T-cell (primary cell): Measurements from ENCODE around the gene VIL1. TPM values are rescaled to one million over a fixed set of nuclear protein-coding genes. Genes with fewer than 3 reads are reported as not detected.

Source experiments
- ATAC-seq, 4 experiments: fragments of 200-7000 bp in 3 of 4; fragments of 150-1000 bp in 1 of 4; cut with Tn5 transposase; replicated peaks in 1 of 4; 1 replicate in 3 of 4; 2 replicates in 1 of 4; pipeline ENCODE4 v1.10.0; 2021; ENCODE audit warnings: moderate library complexity in 3 of 4, mild to moderate bottlenecking in 2 of 4, moderate number of reproducible peaks in 1 of 4
- CTCF ChIA-PET, 2 donors: fragments of 300-600 bp; sonication (Branson Sonifier 250); formaldehyde crosslinking; loops; one replicate each; lab custom pipeline; 2022; ENCODE audit warnings: antibody characterized with exemption in 2 of 2; lab: Charles Lee
- POLR2A ChIA-PET, 2 donors: fragments of 300-600 bp; sonication (Branson Sonifier 250); formaldehyde crosslinking; loops; one replicate each; lab custom pipeline; 2022; ENCODE audit warnings: antibody characterized with exemption in 2 of 2; lab: Charles Lee
- DNase-seq, 35 experiments: peaks; one replicate each; pipeline versions ENCODE4 v3.0.0 to v3.0.0-alpha.2; 2013 to 2023
- H3K27ac ChIP-seq: one replicate; pipeline ENCODE4 v1.5.1; 2013; ENCODE audit warnings: low read length
- H3K27me3 ChIP-seq, 2 experiments: replicated peaks in 1 of 2; 1 replicate in 1 of 2; 2 replicates in 1 of 2; pipeline versions ENCODE4 v1.6.1 to v1.7.0; 2013; ENCODE audit warnings: low read length in 1 of 2, mixed read lengths in 1 of 2; ENCODE audit not compliant: control insufficient read depth in 2 of 2, insufficient read depth in 2 of 2; ENCODE audit errors: extremely low read depth in 1 of 2
- H3K36me3 ChIP-seq, 2 donors: 1 replicate in 1 of 2; 2 replicates in 1 of 2; pipeline versions ENCODE4 v1.6.1 to v1.7.0; 2013; ENCODE audit warnings: low read length in 1 of 2; ENCODE audit not compliant: control insufficient read depth in 2 of 2, insufficient read depth in 1 of 2; ENCODE audit errors: extremely low read depth in 1 of 2
- H3K4me1 ChIP-seq, 2 experiments: 1 replicate in 1 of 2; 2 replicates in 1 of 2; pipeline versions ENCODE4 v1.6.1 to v1.7.0; 2013; ENCODE audit warnings: low read length in 2 of 2, mixed read lengths in 1 of 2; ENCODE audit not compliant: insufficient read depth in 2 of 2, control insufficient read depth in 1 of 2; ENCODE audit errors: extremely low read depth in 1 of 2
- H3K4me3 ChIP-seq, 2 donors: 1 replicate in 1 of 2; 2 replicates in 1 of 2; pipeline versions ENCODE4 v1.5.1 to v1.7.0; 2013; ENCODE audit warnings: mild to moderate bottlenecking in 2 of 2, low read length in 1 of 2, moderate library complexity in 1 of 2; ENCODE audit not compliant: control insufficient read depth in 1 of 2; ENCODE audit errors: extremely low read depth in 1 of 2
- H3K9me3 ChIP-seq: 2 replicates; pipeline ENCODE4 v1.7.0; 2013
- H3K27ac Mint-ChIP-seq, 2 donors: one replicate each; pipeline ENCODE4 v1.8.0; 2020 to 2021; ENCODE audit warnings: mild to moderate bottlenecking in 2 of 2, mixed read lengths in 2 of 2
- H3K27me3 Mint-ChIP-seq, 2 donors: one replicate each; pipeline ENCODE4 v1.8.0; 2021 to 2022; ENCODE audit warnings: mixed read lengths in 2 of 2
- H3K36me3 Mint-ChIP-seq: one replicate; pipeline ENCODE4 v1.8.0; 2021; ENCODE audit warnings: mixed read lengths
- H3K4me1 Mint-ChIP-seq, 3 donors: one replicate each; pipeline ENCODE4 v1.8.0; 2020 to 2022; ENCODE audit warnings: mixed read lengths in 3 of 3, mild to moderate bottlenecking in 1 of 3
- H3K4me3 Mint-ChIP-seq, 3 donors: one replicate each; pipeline ENCODE4 v1.8.0; 2020 to 2022; ENCODE audit warnings: mild to moderate bottlenecking in 3 of 3, mixed read lengths in 3 of 3, moderate library complexity in 3 of 3
- H3K9me3 Mint-ChIP-seq, 3 donors: one replicate each; pipeline ENCODE4 v1.8.0; 2020 to 2022; ENCODE audit warnings: mixed read lengths in 3 of 3
- WGBS: methylation state at CpG from one replicate; pipeline ENCODE4 v1.1.5; 2013; ENCODE audit warnings: missing lambda C conversion rate; ENCODE audit not compliant: insufficient coverage; 5-methylcytosine and 5-hydroxymethylcytosine counted together
- total RNA-seq, 35 experiments: library from RNA in 6 of 35; stranded (reverse) in 6 of 35; fragments of 120-200 nt in 1 of 35; gene quantifications; one replicate each; pipeline versions ENCODE4 v1.2.1 to v1.2.4 and lab custom pipeline; 2013 to 2026

VIL1 gene
- total RNA-seq, 5 donors from 2014 or later (not counting 1 experiment from before 2014, with no cell fraction given), result 0.23 to 0.67 (median 0.51) TPM

GRCh38 chr2:218387369-218388194 lies 31.3 kb upstream of the VIL1 start:
- Mint-ChIP-seq H3K9me3 (no peaks in the 10 kb centered on the region), H3K4me1 (peaks cover 5 to 9% (median 7%) of the 10 kb centered on the region in 3 donors), H3K27me3 (peaks cover 0 to 5% of the 10 kb centered on the region in 2 donors), H3K27ac (no peak overlapping the region), H3K4me3 (peak overlapping the region; percentile 8 to 51 (median 46)), H3K36me3 (no peaks in the 10 kb centered on the region)
- WGBS, result 58% methylated on average over 6 of the region's 38 CpGs
- no peaks in the 10 kb centered on the region for H3K36me3 ChIP-seq
- peaks cover 0 to 21% of the 10 kb centered on the region in 2 experiments for H3K27me3 ChIP-seq
- H3K27ac ChIP-seq, result no peak overlapping the region
- DNase-seq (peak in 5 of 35 experiments; percentile 33 to 65 (median 52)), ATAC-seq (peak; percentile 36 to 89 (median 45))
- ChIA-PET POLR2A (no interaction called here), CTCF (interaction anchor here in 1 of 2 donors (0.6 kb wide), 1 partner anchor 24 kb away, joined by 5 read pairs; no protein-coding TSS in a partner anchor)
- no peaks in the 10 kb centered on the region for H3K9me3 ChIP-seq
- peaks cover 0 to 11% of the 10 kb centered on the region in 2 experiments for H3K4me1 ChIP-seq
- peak overlapping the region in 1 of 2 donors; percentile 9 for H3K4me3 ChIP-seq

GRCh38 chr2:218389333-218390150 lies 29.4 kb upstream of the VIL1 start:
- Histone ChIP-seq H3K27ac (no peak overlapping the region), H3K4me1 (peaks cover 6 to 26% of the 10 kb centered on the region in 2 experiments), H3K36me3 (no peaks in the 10 kb centered on the region), H3K27me3 (peaks cover 0 to 21% of the 10 kb centered on the region in 2 experiments), H3K9me3 (no peaks in the 10 kb centered on the region), H3K4me3 (no peak overlapping the region)
- DNase-seq, result no peak
- Mint-ChIP-seq H3K4me1 (peaks cover 10 to 21% (median 15%) of the 10 kb centered on the region in 3 donors), H3K27ac (no peak overlapping the region), H3K9me3 (no peaks in the 10 kb centered on the region), H3K36me3 (no peaks in the 10 kb centered on the region), H3K27me3 (peaks cover 0 to 5% of the 10 kb centered on the region in 2 donors), H3K4me3 (no peak overlapping the region)
- ChIA-PET POLR2A (interaction anchor here in 1 of 2 donors (0.6 kb wide), 1 partner anchor 106 kb away, joined by 3 read pairs; no protein-coding TSS in a partner anchor), CTCF (interaction anchor here in 1 of 2 donors (0.5 kb wide), 1 partner anchor 88 kb away, joined by 3 read pairs; no protein-coding TSS in a partner anchor)
- no peak for ATAC-seq
- 85% methylated on average over 12 of the region's 17 CpGs for WGBS

GRCh38 chr2:218391202-218391601 lies 27.7 kb upstream of the VIL1 start:
- ATAC-seq, result no peak
- CTCF ChIA-PET, result interaction anchor here in 1 of 2 donors (1.0 kb wide), 1 partner anchor 119 kb away, joined by 3 read pairs; no protein-coding TSS in a partner anchor
- Histone ChIP-seq H3K36me3 (no peaks in the 10 kb centered on the region), H3K4me3 (no peak overlapping the region), H3K27ac (no peak overlapping the region), H3K4me1 (peaks cover 17 to 40% of the 10 kb centered on the region in 2 experiments), H3K27me3 (peaks cover 0 to 21% of the 10 kb centered on the region in 2 experiments), H3K9me3 (no peaks in the 10 kb centered on the region)
- POLR2A ChIA-PET, result no interaction called here
- peaks cover 20 to 37% (median 26%) of the 10 kb centered on the region in 3 donors for H3K4me1 Mint-ChIP-seq
- H3K36me3 Mint-ChIP-seq, result no peaks in the 10 kb centered on the region
- 92% methylated on average over 12 of the region's 23 CpGs for WGBS
- H3K27ac Mint-ChIP-seq, result no peak overlapping the region
- no peaks in the 10 kb centered on the region for H3K9me3 Mint-ChIP-seq
- DNase-seq, result no peak
- H3K27me3 Mint-ChIP-seq, result peaks cover 0 to 5% of the 10 kb centered on the region in 2 donors
- no peak overlapping the region for H3K4me3 Mint-ChIP-seq

GRCh38 chr2:218392459-218392858 lies 26.5 kb upstream of the VIL1 start:
- H3K36me3 ChIP-seq, result no peaks in the 10 kb centered on the region
- Mint-ChIP-seq H3K4me1 (peaks cover 27 to 43% (median 30%) of the 10 kb centered on the region in 3 donors), H3K27ac (peak overlapping the region in 1 of 2 donors; percentile 8), H3K4me3 (no peak overlapping the region), H3K9me3 (no peaks in the 10 kb centered on the region), H3K36me3 (no peaks in the 10 kb centered on the region), H3K27me3 (no peaks in the 10 kb centered on the region)
- ChIA-PET POLR2A (no interaction called here), CTCF (interaction anchor here in 1 of 2 donors (0.9 kb wide), 1 partner anchor 117 kb away, joined by 3 read pairs; no protein-coding TSS in a partner anchor)
- H3K27me3 ChIP-seq, result peaks cover 0 to 10% of the 10 kb centered on the region in 2 experiments
- WGBS, result 92% methylated on average over 4 of the region's 5 CpGs
- H3K9me3 ChIP-seq, result no peaks in the 10 kb centered on the region
- no peak for ATAC-seq
- no peak for DNase-seq
- H3K27ac ChIP-seq, result no peak overlapping the region
- no peak overlapping the region for H3K4me3 ChIP-seq
- peaks cover 20 to 47% of the 10 kb centered on the region in 2 experiments for H3K4me1 ChIP-seq

GRCh38 chr2:218392891-218393462 lies 25.9 kb upstream of the VIL1 start:
- Mint-ChIP-seq H3K27me3 (no peaks in the 10 kb centered on the region), H3K27ac (peak overlapping the region in 1 of 2 donors; percentile 36), H3K4me1 (peaks cover 32 to 46% (median 35%) of the 10 kb centered on the region in 3 donors), H3K36me3 (no peaks in the 10 kb centered on the region), H3K9me3 (no peaks in the 10 kb centered on the region), H3K4me3 (no peak overlapping the region)
- Histone ChIP-seq H3K36me3 (no peaks in the 10 kb centered on the region), H3K4me3 (no peak overlapping the region), H3K9me3 (no peaks in the 10 kb centered on the region), H3K4me1 (peaks cover 24 to 47% of the 10 kb centered on the region in 2 experiments), H3K27ac (no peak overlapping the region), H3K27me3 (peaks cover 0 to 5% of the 10 kb centered on the region in 2 experiments)
- ATAC-seq, result no peak
- whole genome bisulfite sequencing, result 90% methylated on average over 15 of the region's 16 CpGs
- CTCF ChIA-PET, result interaction anchor here (0.7 to 2.1 kb wide), 8 partner anchors 15 to 118 kb away, joined by 3 to 6 read pairs (median 4); no protein-coding TSS in a partner anchor
- POLR2A ChIA-PET, result interaction anchor here (0.6 to 0.7 kb wide), 3 partner anchors 57 to 180 kb away, joined by 3 to 4 read pairs (median 3); no protein-coding TSS in a partner anchor
- DNase-seq, result no peak
